Stomach (tissue), 4 donors: ENCODE data around the gene CA14.

Source experiments
- EP300 ChIP-seq: sonication (generic); formaldehyde crosslinking; IDR thresholded peaks from one replicate; pipeline ENCODE4 v1.6.1; 2017; ENCODE audit warnings: antibody characterized with exemption
- POLR2A ChIP-seq, 4 donors: fragments of 450-650 bp; IDR thresholded peaks; one replicate each; pipeline ENCODE4 v1.6.1; 2016; ENCODE audit warnings: antibody characterized with exemption in 4 of 4, control low read depth in 2 of 4, mild to moderate bottlenecking in 1 of 4, moderate library complexity in 1 of 4
- POLR2AphosphoS5 ChIP-seq, 3 donors: sonication (generic); formaldehyde crosslinking; IDR thresholded peaks; one replicate each; pipeline ENCODE4 v1.6.1; 2016; ENCODE audit warnings: antibody characterized with exemption in 3 of 3
- TF ChIP-seq, protein P1 (sequence below), 7 experiments: fragments of 450-650 bp in 4 of 7; fragments of 200-600 bp in 3 of 7; sonication (generic) in 3 of 7; IDR thresholded peaks; one replicate each; pipeline ENCODE4 v1.5.1; 2016 to 2019; ENCODE audit warnings: antibody characterized with exemption in 7 of 7, control low read depth in 2 of 7, mild to moderate bottlenecking in 1 of 7

DNA sequence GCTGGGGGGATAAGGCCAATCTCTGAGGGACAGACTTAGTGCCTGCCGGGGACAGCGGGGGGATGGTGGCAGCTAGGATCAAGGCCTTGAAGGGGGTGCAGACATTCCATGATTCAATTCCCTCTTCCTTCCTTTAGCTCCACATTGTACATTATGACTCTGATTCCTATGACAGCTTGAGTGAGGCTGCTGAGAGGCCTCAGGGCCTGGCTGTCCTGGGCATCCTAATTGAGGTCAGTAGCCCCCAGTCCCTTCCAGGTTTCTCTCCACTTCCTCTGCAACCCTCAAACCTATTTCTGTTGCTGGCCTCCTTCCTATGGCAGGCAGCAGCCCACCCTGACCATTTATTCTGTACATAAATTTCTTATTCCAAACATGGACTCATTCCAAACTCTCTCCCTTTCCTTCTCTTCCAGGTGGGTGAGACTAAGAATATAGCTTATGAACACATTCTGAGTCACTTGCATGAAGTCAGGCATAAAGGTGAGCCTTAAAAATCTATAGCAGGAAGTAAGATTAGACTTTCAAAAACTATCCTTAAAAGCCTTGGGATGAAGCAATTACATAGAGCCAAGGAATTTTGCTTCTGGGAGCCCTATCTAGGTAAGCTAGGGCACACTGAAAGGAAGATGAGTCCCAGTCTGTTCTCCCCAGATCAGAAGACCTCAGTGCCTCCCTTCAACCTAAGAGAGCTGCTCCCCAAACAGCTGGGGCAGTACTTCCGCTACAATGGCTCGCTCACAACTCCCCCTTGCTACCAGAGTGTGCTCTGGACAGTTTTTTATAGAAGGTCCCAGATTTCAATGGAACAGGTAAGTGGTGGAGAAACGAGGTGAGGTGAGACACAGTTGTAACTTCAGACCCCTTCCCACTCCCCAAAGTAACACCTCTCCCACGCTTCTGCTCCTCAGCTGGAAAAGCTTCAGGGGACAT lies 5.1 kb downstream of the CA14 start:
- TF ChIP-seq POLR2AphosphoS5 (IDR thresholded peaks at IDR 0.05) (no peak), POLR2A (IDR thresholded peaks at IDR 0.05) (no peak), EP300 (no peak)
- TF ChIP-seq, protein P1, sequence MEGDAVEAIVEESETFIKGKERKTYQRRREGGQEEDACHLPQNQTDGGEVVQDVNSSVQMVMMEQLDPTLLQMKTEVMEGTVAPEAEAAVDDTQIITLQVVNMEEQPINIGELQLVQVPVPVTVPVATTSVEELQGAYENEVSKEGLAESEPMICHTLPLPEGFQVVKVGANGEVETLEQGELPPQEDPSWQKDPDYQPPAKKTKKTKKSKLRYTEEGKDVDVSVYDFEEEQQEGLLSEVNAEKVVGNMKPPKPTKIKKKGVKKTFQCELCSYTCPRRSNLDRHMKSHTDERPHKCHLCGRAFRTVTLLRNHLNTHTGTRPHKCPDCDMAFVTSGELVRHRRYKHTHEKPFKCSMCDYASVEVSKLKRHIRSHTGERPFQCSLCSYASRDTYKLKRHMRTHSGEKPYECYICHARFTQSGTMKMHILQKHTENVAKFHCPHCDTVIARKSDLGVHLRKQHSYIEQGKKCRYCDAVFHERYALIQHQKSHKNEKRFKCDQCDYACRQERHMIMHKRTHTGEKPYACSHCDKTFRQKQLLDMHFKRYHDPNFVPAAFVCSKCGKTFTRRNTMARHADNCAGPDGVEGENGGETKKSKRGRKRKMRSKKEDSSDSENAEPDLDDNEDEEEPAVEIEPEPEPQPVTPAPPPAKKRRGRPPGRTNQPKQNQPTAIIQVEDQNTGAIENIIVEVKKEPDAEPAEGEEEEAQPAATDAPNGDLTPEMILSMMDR (IDR thresholded peaks at IDR 0.05) = peak in 1 of 7 experiments; percentile 5
